Measurements from ENCODE around the gene TMEM135.
"Not testable (repeated sequence)": the region's sequence is repeated elsewhere in the genome, so short reads cannot be mapped to it uniquely, and the experiment has no call there.

Gene TMEM135

GRCh38 chr11:87081358-87081757 lies 43.6 kb downstream of the TMEM135 start:
- peak; percentile 13 for DNase-seq (ENCODE audit: low spot score)

GRCh38 chr11:87082590-87082989 lies 44.9 kb downstream of the TMEM135 start:
- DNase-seq (ENCODE audit: low spot score): no peak

GRCh38 chr11:87083029-87083428 lies 45.3 kb downstream of the TMEM135 start:
- no peak for DNase-seq (ENCODE audit: low spot score)

GRCh38 chr11:87092159-87092558 lies 54.4 kb downstream of the TMEM135 start:
- DNase-seq (ENCODE audit: low spot score): no peak

GRCh38 chr11:87092567-87092966 lies 54.8 kb downstream of the TMEM135 start:
- DNase-seq (ENCODE audit: low spot score): no peak

GRCh38 chr11:87097582-87097981 lies 59.8 kb downstream of the TMEM135 start:
- peak; percentile 45 for DNase-seq (ENCODE audit: low spot score)

- no peak for DNase-seq (ENCODE audit: low spot score)
Observed at GRCh38 chr11:87101956-87102580, 64.3 kb downstream of the TMEM135 start.

GRCh38 chr11:87105826-87106225 lies 68.1 kb downstream of the TMEM135 start:
- DNase-seq (ENCODE audit: low spot score): not testable (repeated sequence)

GRCh38 chr11:87107379-87107778 lies 69.6 kb downstream of the TMEM135 start:
- DNase-seq (ENCODE audit: low spot score): not testable (repeated sequence)

GRCh38 chr11:87110443-87111131 lies 72.9 kb downstream of the TMEM135 start:
- no peak for DNase-seq (ENCODE audit: low spot score)

GRCh38 chr11:87114093-87114492 lies 76.4 kb downstream of the TMEM135 start:
- DNase-seq (ENCODE audit: low spot score): no peak

- DNase-seq (ENCODE audit: low spot score): no peak
Observed at GRCh38 chr11:87116185-87116584, 78.5 kb downstream of the TMEM135 start.

- DNase-seq (ENCODE audit: low spot score): no peak
Observed at GRCh38 chr11:87120937-87121336, 83.2 kb downstream of the TMEM135 start.

- DNase-seq (ENCODE audit: low spot score): no peak
Observed at GRCh38 chr11:87122852-87123251, 85.1 kb downstream of the TMEM135 start.

- DNase-seq (ENCODE audit: low spot score): no peak
Observed at GRCh38 chr11:87125257-87125656, 87.5 kb downstream of the TMEM135 start.

GRCh38 chr11:87127101-87127500 lies 89.4 kb downstream of the TMEM135 start:
- DNase-seq (ENCODE audit: low spot score): no peak

GRCh38 chr11:87128372-87128771 lies 90.6 kb downstream of the TMEM135 start:
- no peak for DNase-seq (ENCODE audit: low spot score)

GRCh38 chr11:87134524-87135106 lies 96.9 kb downstream of the TMEM135 start:
- DNase-seq (ENCODE audit: low spot score): no peak

- no peak for DNase-seq (ENCODE audit: low spot score)
Observed at GRCh38 chr11:87136236-87136635, 98.5 kb downstream of the TMEM135 start.

- no peak for DNase-seq (ENCODE audit: low spot score)
Observed at GRCh38 chr11:87137711-87138110, 100.0 kb downstream of the TMEM135 start.

- DNase-seq (ENCODE audit: low spot score): no peak
Observed at GRCh38 chr11:87139475-87139874, 101.7 kb downstream of the TMEM135 start.

- DNase-seq (ENCODE audit: low spot score): no peak
Observed at GRCh38 chr11:87141322-87141721, 103.6 kb downstream of the TMEM135 start.

- DNase-seq (ENCODE audit: low spot score): no peak
Observed at GRCh38 chr11:87141980-87142514, 104.3 kb downstream of the TMEM135 start.
